ENCODE results near the gene SLC2A9.

- TF ChIP-seq CTCF (IDR thresholded peaks at IDR 0.05) (no peak), POLR2A (IDR thresholded peaks at IDR 0.05) (no peak)
Observed at GRCh38 chr4:9932771-9933170, 88.5 kb downstream of the SLC2A9 start.
